GM12892 (cell line): ENCODE data around the gene PCSK9.

Experiments
- DNase-seq: peaks from one replicate; pipeline ENCODE4 v3.0.0; 2011; ENCODE audit not compliant: insufficient read length
- FAIRE-seq: peaks from 2 replicates; lab custom pipeline; 2011; peaks lifted over from hg19 to GRCh38; lab: Jason Lieb, UNC
- POLR2A ChIP-seq: IDR thresholded peaks from 2 replicates; pipeline ENCODE4 v1.6.1; 2011; ENCODE audit warnings: low read depth, low read length, control low read depth
- POLR2AphosphoS5 ChIP-seq: IDR thresholded peaks from 2 replicates; pipeline ENCODE4 v1.6.1; 2011; ENCODE audit warnings: low read depth, low read length, control low read depth
- TAF1 ChIP-seq: IDR thresholded peaks from 2 replicates; pipeline ENCODE4 v1.6.1; 2011; ENCODE audit warnings: low read depth, mild to moderate bottlenecking, control low read depth, low read length, borderline replicate concordance

Gene PCSK9

DNA sequence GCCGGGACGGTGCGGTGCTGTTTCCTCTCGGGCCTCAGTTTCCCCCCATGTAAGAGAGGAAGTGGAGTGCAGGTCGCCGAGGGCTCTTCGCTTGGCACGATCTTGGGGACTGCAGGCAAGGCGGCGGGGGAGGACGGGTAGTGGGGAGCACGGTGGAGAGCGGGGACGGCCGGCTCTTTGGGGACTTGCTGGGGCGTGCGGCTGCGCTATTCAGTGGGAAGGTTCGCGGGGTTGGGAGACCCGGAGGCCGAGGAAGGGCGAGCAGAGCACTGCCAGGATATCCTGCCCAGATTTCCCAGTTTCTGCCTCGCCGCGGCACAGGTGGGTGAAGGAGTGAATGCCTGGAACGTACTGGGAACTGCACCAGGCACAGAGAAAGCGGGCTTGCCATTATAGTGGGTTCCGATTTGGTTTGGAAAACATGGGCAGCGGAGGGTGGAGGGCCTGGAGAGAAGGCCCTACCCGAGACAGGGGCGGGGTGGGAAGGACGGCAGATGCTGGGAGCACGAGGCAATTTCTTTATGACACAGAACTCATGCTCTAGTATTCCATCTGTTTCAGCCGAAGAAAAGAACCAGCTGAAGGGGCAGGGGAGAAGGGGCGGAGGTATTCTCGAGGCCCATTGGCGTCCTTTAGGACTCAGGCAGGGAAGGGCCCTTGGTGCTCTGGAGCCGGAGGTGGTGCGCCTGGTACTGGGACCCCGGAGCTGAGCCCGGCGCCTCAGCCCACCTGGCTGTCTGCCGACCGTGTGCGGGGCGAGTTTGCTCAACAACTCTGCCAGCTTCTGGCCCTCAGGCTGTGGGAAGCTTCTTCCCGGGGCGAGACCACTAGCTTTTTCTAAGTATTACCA is 960 bp downstream of the PCSK9 start:
- FAIRE-seq (no peak), DNase-seq (no peak)

DNA sequence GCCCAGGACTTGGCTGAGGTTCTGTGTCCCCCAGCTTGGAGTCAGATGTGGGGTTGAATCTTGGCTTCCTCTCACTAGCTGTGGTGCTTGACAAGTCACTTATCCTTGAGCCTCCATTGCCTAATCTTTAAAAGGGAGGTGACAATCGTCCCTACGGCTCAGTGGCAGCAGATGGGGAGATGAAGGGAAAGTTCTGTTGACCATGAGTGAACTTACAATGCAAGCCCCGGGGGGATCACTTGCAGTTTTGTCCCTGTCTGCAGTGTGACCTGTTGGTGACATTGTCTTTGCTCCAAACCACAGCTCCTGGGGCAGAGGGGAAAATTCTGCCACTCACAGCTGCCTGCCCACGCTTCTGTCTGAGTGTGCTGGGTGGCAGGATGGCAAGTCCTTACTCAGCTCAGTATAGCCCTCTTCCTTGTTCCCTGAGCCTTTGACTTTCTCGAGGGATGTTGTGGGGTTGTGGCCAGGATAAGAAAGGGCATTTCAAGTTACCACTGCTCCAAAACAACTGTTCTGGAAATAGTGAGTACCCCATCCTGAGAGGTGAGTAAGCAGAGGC is 1.7 kb downstream of the PCSK9 start:
- TF ChIP-seq TAF1 = no peak
- no peak for TF ChIP-seq POLR2AphosphoS5
- TF ChIP-seq POLR2A = no peak
- FAIRE-seq (no peak), DNase-seq (no peak)

More for the DNA sequence above, 960 bp downstream of the PCSK9 start:
- TF ChIP-seq POLR2A (no peak), POLR2AphosphoS5 (no peak), TAF1 (no peak)

DNA sequence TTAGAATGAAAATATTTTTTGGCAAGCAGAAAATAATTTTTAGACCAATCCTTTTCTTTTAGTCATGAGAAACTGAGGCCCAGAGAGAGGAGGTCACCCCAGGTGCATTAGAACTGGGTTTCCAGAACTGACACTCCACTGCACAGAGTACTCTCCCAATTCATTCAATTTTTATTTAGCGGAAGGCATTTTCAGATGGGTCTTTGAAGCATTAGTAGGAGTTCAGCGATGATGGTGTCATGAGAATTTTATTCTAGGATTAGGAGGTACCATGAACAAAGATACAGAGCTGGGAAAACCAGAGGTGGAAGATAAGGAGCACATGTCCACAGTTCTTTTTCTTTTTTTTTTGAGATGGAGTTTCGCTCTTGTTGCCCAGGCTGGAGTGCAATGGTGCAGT is 2.3 kb downstream of the PCSK9 start:
- no peak for FAIRE-seq
- TF ChIP-seq POLR2AphosphoS5 (no peak), TAF1 (no peak), POLR2A (no peak)

DNA sequence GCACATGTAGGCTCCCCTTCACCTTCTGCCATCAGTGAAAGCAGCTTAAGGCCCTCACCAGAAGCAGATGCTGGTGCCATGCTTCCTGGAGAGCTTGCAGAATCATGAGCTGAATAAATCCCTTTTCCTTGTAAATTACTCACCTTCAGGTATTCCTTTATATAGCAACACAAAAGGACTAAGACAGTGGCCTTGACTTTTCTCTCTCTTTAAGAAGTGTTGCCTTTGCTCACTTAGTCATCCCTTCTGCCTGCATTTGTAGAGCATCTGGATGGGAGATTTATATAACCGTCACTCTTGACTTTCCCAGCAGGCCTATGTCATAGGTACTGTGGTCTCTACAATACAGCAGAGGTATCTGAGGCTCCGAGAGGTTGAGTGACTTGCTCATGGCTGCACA is 3.7 kb downstream of the PCSK9 start:
- FAIRE-seq = no peak

More for the DNA sequence above, 2.3 kb downstream of the PCSK9 start:
- DNase-seq = no peak

DNA sequence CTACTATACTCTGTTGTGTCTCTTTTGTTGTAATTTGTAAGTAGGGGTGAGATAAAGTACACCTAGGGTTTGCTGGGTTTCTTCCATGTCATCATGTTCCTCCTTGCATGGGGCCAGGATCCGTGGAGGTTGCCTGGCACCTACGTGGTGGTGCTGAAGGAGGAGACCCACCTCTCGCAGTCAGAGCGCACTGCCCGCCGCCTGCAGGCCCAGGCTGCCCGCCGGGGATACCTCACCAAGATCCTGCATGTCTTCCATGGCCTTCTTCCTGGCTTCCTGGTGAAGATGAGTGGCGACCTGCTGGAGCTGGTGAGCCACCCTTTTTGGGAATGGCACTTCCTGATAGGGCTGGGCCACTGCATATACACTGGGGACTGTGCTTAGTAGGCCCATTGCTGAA is 4.4 kb downstream of the PCSK9 start:
- TF ChIP-seq TAF1 (no peak), POLR2AphosphoS5 (no peak), POLR2A (no peak)
- FAIRE-seq (no peak), DNase-seq (no peak)

More for the DNA sequence above, 3.7 kb downstream of the PCSK9 start:
- no peak for DNase-seq
- no peak for TF ChIP-seq TAF1
- TF ChIP-seq POLR2A = no peak
- TF ChIP-seq POLR2AphosphoS5 = no peak

DNA sequence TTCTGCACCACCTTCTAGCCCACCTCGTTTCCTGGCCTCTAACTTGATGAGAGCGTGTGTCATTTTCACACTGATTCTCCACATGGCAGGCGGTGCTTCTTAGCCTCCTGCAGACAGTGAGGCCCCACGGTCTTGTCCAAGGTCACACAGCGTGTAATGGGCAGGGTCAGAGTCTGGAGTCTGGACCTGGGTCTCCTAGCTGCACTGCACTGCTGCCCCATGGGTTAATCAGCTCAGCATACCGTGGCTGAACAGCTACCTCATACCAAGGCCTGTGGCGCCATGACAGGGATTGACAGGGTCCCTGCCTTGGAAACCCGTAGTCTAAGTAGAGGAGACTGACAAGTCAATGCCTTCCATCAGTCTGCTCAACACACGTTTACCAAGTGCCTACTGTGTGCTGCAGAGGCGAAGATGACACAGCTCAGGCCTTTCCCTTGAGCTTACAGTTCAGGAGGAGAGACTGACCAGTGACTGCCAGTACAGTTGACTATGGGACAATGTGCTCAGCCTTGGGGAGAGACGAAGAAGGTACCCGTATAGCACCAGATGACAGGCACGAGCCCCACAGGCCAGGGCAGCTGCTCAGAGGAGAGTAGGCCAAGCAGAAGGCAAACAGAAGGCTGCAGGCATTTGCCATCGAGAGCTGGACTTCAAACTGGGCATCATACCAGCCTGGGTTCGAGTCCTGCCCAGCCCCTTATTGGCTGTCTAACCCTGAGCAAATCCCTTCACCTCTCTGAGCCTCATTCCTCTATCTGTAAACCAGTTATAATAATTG is 5.5 kb downstream of the PCSK9 start:
- FAIRE-seq = no peak

DNA sequence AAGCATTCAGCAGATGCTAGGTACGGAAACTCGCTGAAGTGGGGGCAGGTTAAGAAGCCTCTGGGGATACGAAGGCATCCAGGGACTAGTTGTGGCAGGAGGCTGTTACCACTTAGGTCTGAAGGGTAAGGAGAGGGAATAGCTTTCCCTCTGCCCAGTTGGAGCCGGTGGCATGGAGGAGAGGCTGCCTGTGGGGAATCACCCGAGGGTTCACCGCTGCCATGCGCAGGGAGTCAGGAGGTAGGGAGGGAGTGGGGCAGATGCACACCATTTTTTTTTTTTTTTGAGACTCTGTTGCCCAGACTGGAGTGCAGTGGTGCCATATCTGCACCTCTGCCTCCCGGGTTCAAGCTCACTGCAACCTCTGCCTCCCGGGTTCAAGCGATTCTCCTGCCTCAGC is 6.1 kb downstream of the PCSK9 start:
- DNase-seq = no peak
- TF ChIP-seq POLR2A (no peak), POLR2AphosphoS5 (no peak), TAF1 (no peak)
- no peak for FAIRE-seq

More for the DNA sequence above, 5.5 kb downstream of the PCSK9 start:
- no peak for TF ChIP-seq TAF1
- no peak for TF ChIP-seq POLR2A
- no peak for DNase-seq

DNA sequence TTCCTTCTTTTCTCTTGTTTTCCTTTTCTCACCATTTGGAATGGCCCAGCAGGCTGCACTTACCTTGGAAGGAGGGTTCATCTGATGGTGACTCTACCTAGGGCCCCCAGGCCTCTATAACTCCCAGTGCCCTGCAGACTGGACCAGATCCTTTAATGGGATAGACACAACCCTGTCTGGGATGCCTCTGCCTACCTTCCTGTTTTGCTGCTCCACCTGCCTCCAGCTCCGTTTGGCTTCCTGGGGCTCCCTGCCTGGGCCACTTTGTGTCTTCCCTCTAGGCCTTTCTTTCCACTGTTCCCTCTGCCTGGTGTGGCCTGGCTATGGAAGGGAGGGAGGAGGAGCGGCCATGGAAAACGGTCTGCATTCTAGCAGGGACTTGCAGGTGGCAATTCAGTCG is 7.5 kb downstream of the PCSK9 start:
- TF ChIP-seq POLR2AphosphoS5 (no peak), POLR2A (no peak), TAF1 (no peak)
- no peak for FAIRE-seq
- DNase-seq = no peak

DNA sequence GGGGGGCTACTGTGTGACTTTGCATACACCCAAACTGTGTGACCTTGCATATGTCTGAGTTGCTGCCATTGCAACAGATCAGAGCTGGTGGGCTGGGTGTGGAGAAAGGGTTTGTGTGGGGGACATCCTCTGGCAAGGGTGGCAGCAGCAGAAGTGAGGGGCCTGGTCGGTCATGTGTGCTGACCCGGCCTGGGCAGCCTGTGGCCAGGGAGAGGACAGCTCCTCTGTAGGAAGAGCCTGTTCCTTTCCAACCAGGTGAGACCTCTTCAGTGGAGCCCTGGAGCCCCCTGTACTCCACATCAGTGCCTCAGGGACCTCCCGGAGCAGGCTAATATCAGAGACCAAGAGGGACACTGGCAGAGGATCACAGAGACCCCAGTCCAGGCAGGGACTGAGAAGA is 8.3 kb downstream of the PCSK9 start:
- FAIRE-seq (no peak), DNase-seq (no peak)

DNA sequence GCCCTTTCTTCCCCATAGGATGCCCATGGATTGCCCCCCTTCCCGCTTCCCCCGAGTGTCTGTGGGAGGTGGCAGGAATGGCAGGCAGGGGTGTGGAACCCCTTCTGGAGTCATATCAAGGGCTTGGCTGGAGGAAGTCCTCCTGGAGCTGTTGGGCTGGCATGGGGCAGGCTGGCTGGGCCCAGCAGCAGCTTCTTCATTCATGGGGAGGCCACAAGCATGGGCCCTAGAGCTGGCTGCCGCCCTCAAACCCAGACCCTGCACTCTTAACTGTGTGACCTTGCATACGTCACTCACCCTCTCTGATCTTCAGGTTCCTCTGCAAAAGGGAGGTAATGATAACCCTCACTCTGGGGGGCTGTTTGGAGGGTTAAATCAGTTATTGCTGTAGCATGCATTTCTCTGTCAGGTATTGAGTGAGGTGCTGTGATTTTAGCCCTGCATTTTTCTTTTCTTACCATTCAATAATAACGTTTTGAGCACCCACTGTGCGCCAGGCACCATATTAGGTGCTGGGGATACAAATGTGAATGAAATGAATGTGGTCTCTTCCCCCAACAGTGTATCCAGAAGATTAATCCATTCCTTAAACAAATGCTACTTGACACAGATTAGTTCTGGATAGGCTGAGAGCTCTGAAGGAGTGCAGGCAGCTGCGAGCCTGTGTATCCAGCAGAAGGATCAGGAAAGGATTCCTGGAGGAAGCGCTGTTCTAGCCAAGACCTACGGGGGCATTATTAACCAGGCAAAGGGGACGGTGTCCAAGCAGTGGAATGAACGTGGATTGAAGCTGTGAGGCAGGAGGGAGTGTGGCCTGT is 9.3 kb downstream of the PCSK9 start:
- DNase-seq (no peak), FAIRE-seq (peak; percentile 36)
- no peak for TF ChIP-seq POLR2AphosphoS5
- no peak for TF ChIP-seq TAF1
- no peak for TF ChIP-seq POLR2A

More for the DNA sequence above, 8.3 kb downstream of the PCSK9 start:
- TF ChIP-seq POLR2A (no peak), POLR2AphosphoS5 (no peak), TAF1 (no peak)
